CD14-positive monocyte (primary cell): ENCODE results near the gene HDAC8. TPM values are rescaled to one million over a fixed set of nuclear protein-coding genes. Genes with fewer than 3 reads are reported as not detected.

Experiments
- DNase-seq, 3 donors: peaks; one replicate each; pipeline ENCODE4 v3.0.0-alpha.2; 2011 to 2022
- H2AFZ ChIP-seq: 2 replicates; pipeline ENCODE4 v1.6.0; 2012; ENCODE audit warnings: mild to moderate bottlenecking, low read depth, low read length, inconsistent platforms; ENCODE audit not compliant: insufficient read depth, poor library complexity, severe bottlenecking
- H3K27ac ChIP-seq, 2 donors: 1 replicate in 1 of 2; 2 replicates in 1 of 2; pipeline ENCODE4 v1.5.1; 2012 to 2013; ENCODE audit warnings: low read length in 2 of 2, control low read depth in 1 of 2, inconsistent platforms in 1 of 2, low read depth in 1 of 2, mild to moderate bottlenecking in 1 of 2
- H3K27me3 ChIP-seq, 2 donors: one replicate each; pipeline versions ENCODE4 v1.6.0 to v1.6.1; 2011 to 2013; ENCODE audit warnings: low read length in 2 of 2; ENCODE audit not compliant: control insufficient read depth in 2 of 2, insufficient read depth in 2 of 2
- H3K36me3 ChIP-seq, 2 donors: replicated peaks in 1 of 2; 1 replicate in 1 of 2; 2 replicates in 1 of 2; pipeline versions ENCODE4 v1.5.1 to v1.6.1; 2012 to 2013; ENCODE audit warnings: low read length in 2 of 2, control low read depth in 1 of 2, inconsistent platforms in 1 of 2, mild to moderate bottlenecking in 1 of 2; ENCODE audit not compliant: insufficient read depth in 2 of 2, control insufficient read depth in 1 of 2
- H3K4me1 ChIP-seq, 2 donors: 1 replicate in 1 of 2; 2 replicates in 1 of 2; pipeline versions ENCODE4 v1.5.1 to v1.6.1; 2012 to 2013; ENCODE audit warnings: low read length in 2 of 2, control low read depth in 1 of 2, inconsistent platforms in 1 of 2, mild to moderate bottlenecking in 1 of 2, moderate library complexity in 1 of 2; ENCODE audit not compliant: insufficient read depth in 2 of 2, control insufficient read depth in 1 of 2
- H3K4me2 ChIP-seq: replicated peaks from 2 replicates; pipeline ENCODE3; 2012; ENCODE audit warnings: low read length, moderate library complexity, mild to moderate bottlenecking; ENCODE audit not compliant: poor library complexity, severe bottlenecking; ENCODE audit errors: extremely low read depth
- H3K4me3 ChIP-seq, 3 experiments: fragments of 200-600 bp in 1 of 3; sonication (generic) in 1 of 3; replicated peaks in 1 of 3; 1 replicate in 2 of 3; 2 replicates in 1 of 3; pipeline ENCODE4 v1.5.1; 2011 to 2013; ENCODE audit warnings: low read length in 3 of 3, mild to moderate bottlenecking in 3 of 3, control low read depth in 2 of 3, low read depth in 2 of 3, inconsistent platforms in 1 of 3, moderate library complexity in 1 of 3
- H3K79me2 ChIP-seq: 2 replicates; pipeline ENCODE4 v1.6.0; 2012; ENCODE audit warnings: mild to moderate bottlenecking, control low read depth, inconsistent platforms, low read length, moderate library complexity; ENCODE audit not compliant: insufficient read depth
- H3K9ac ChIP-seq: 2 replicates; pipeline ENCODE4 v1.6.0; 2017; ENCODE audit warnings: low read length, mild to moderate bottlenecking; ENCODE audit not compliant: insufficient read depth, poor library complexity, severe bottlenecking
- H3K9me3 ChIP-seq, 2 donors: replicated peaks in 1 of 2; 1 replicate in 1 of 2; 2 replicates in 1 of 2; pipeline versions ENCODE4 v1.5.1 to v1.6.1; 2012 to 2013; ENCODE audit warnings: low read length in 2 of 2, control low read depth in 1 of 2; ENCODE audit not compliant: control insufficient read depth in 1 of 2, insufficient read depth in 1 of 2
- H4K20me1 ChIP-seq: 2 replicates; pipeline ENCODE4 v1.6.0; 2012; ENCODE audit warnings: mild to moderate bottlenecking, low read length, control low read depth, moderate library complexity; ENCODE audit not compliant: insufficient read depth
- H3K27ac Mint-ChIP-seq, 7 donors: one replicate each; pipeline ENCODE4 v1.8.0; 2020; ENCODE audit warnings: mild to moderate bottlenecking in 7 of 7, mixed read lengths in 7 of 7, moderate library complexity in 6 of 7, inconsistent platforms in 2 of 7
- H3K27me3 Mint-ChIP-seq, 3 donors: one replicate each; pipeline ENCODE4 v1.8.0; 2021 to 2022; ENCODE audit warnings: low read depth in 3 of 3, mild to moderate bottlenecking in 3 of 3, mixed read lengths in 3 of 3, moderate library complexity in 3 of 3, inconsistent platforms in 1 of 3
- H3K36me3 Mint-ChIP-seq, 2 donors: one replicate each; pipeline ENCODE4 v1.8.0; 2020; ENCODE audit warnings: mixed read lengths in 2 of 2, inconsistent platforms in 1 of 2, mild to moderate bottlenecking in 1 of 2
- H3K4me1 Mint-ChIP-seq: one replicate; pipeline ENCODE4 v1.8.0; 2020; ENCODE audit warnings: mild to moderate bottlenecking, mixed read lengths
- H3K4me3 Mint-ChIP-seq, 2 donors: one replicate each; pipeline ENCODE4 v1.8.0; 2020; ENCODE audit warnings: mild to moderate bottlenecking in 2 of 2, mixed read lengths in 2 of 2, moderate library complexity in 1 of 2
- H3K9me3 Mint-ChIP-seq, 7 donors: one replicate each; pipeline ENCODE4 v1.8.0; 2020 to 2022; ENCODE audit warnings: mixed read lengths in 7 of 7, mild to moderate bottlenecking in 6 of 7, moderate library complexity in 6 of 7, inconsistent platforms in 2 of 7
- CTCF ChIP-seq: fragments of 200-600 bp; IDR thresholded peaks from one replicate; pipeline ENCODE4 v1.8.0; 2022; ENCODE audit warnings: antibody characterized with exemption, mild to moderate bottlenecking
- WGBS: methylation state at CpG from one replicate; pipeline ENCODE4 v1.1.5; 2013; ENCODE audit warnings: missing lambda C conversion rate; ENCODE audit not compliant: insufficient coverage; 5-methylcytosine and 5-hydroxymethylcytosine counted together
- intact Hi-C, 2 donors: fragments of 100-400 bp; cut with micrococcal nuclease; formaldehyde crosslinking; loops; one replicate each; pipeline versions ENCODE4 v1.15.0 to v1.15.1; 2023
- polyA plus RNA-seq, 3 donors: library from polyadenylated mRNA; depleted of rRNA in 1 of 3; unstranded in 2 of 3; stranded (reverse) in 1 of 3; fragments of 300-500 nt in 2 of 3; fragments of >200 nt in 1 of 3; fragmentation: Illumina TruSeq in 2 of 3; gene quantifications; 1 replicate in 2 of 3; 2 replicates in 1 of 3; pipeline ENCODE4 v1.2.3, GENCODE V29; 2012 to 2021
- small RNA-seq: library from RNA; depleted of rRNA; stranded (forward); fragments of <200 nt; gene quantifications from one replicate; pipeline ENCODE3, GENCODE V24; 2012; ENCODE audit warnings: low read depth; ENCODE audit not compliant: insufficient read length

The HDAC8 gene
- polyA plus RNA-seq, 3 donors, result 14.3 to 22.9 (median 20.5) TPM

GRCh38 chrX:72280321-72280845 is 292.3 kb downstream of the HDAC8 start:
- Histone ChIP-seq H3K9ac (no peak overlapping the region), H3K36me3 (peaks cover under 1 to 5% of the 10 kb centered on the region in 2 donors), H3K4me3 (no peak overlapping the region), H3K79me2 (peaks cover 17% of the 10 kb centered on the region), H3K27me3 (peaks cover 0 to 5% of the 10 kb centered on the region in 2 donors), H3K4me1 (peaks cover 4 to 12% of the 10 kb centered on the region in 2 donors), H3K9me3 (no peaks in the 10 kb centered on the region), H3K4me2 (no peak overlapping the region), H3K27ac (no peak overlapping the region), H2AFZ (no peak overlapping the region), H4K20me1 (no peaks in the 10 kb centered on the region)
- intact Hi-C loops, result no loop called here
- DNase-seq, result no peak
- TF ChIP-seq CTCF, result no peak
- peaks cover 0 to 12% (median 3%) of the 10 kb centered on the region in 7 donors for H3K9me3 Mint-ChIP-seq
- H3K27ac Mint-ChIP-seq, result no peak overlapping the region
- WGBS, result 78% methylated on average over 1 of the region's 5 CpGs
- peaks cover 4 to 5% of the 10 kb centered on the region in 2 donors for H3K36me3 Mint-ChIP-seq
- peaks cover 3 to 23% (median 10%) of the 10 kb centered on the region in 3 donors for H3K27me3 Mint-ChIP-seq
- no peak overlapping the region for H3K4me3 Mint-ChIP-seq
- H3K4me1 Mint-ChIP-seq, result peaks cover 10% of the 10 kb centered on the region

Small RNAs within 50 kb of the gene (small RNA-seq; reads per million reads assigned to genes)
- gene RF00019, result not detected
- 5.2 reads per million, percentile 52 among the genes with 10 or more reads in this experiment for gene RNU2-68P

Other genes with a start within 250 kb of the HDAC8 start
- gene PHKA1, start 141.5 kb upstream of the HDAC8 start, polyA plus RNA-seq, result under 1 TPM in 1 of 3 donors, not detected in 2; 0.01 TPM
- gene DMRTC1B, start 204.0 kb upstream of the HDAC8 start, polyA plus RNA-seq, result not detected
- not detected for gene FAM236B, start 209.8 kb upstream of the HDAC8 start, polyA plus RNA-seq
- not detected for gene FAM236D, start 235.4 kb upstream of the HDAC8 start, polyA plus RNA-seq